Stomach smooth muscle (tissue), 2 donors: ENCODE measurements around the gene NPPC.

Source experiments
- H3K27ac ChIP-seq: one replicate; pipeline ENCODE4 v1.7.0; 2013; ENCODE audit warnings: mild to moderate bottlenecking, low read length, inconsistent platforms
- H3K27me3 ChIP-seq, 2 donors: one replicate each; pipeline ENCODE4 v1.7.0; 2013; ENCODE audit warnings: low read length in 2 of 2; ENCODE audit not compliant: insufficient read depth in 2 of 2, control insufficient read depth in 1 of 2
- H3K36me3 ChIP-seq, 2 donors: one replicate each; pipeline ENCODE4 v1.7.0; 2013; ENCODE audit warnings: low read length in 2 of 2; ENCODE audit not compliant: control insufficient read depth in 2 of 2, insufficient read depth in 2 of 2
- H3K4me1 ChIP-seq: one replicate; pipeline ENCODE4 v1.7.0; 2013; ENCODE audit warnings: low read length; ENCODE audit not compliant: control insufficient read depth, insufficient read depth
- H3K4me3 ChIP-seq, 2 donors: one replicate each; pipeline ENCODE4 v1.7.0; 2013; ENCODE audit warnings: low read length in 2 of 2
- H3K9ac ChIP-seq, 2 donors: one replicate each; pipeline ENCODE4 v1.7.0; 2013; ENCODE audit warnings: low read length in 2 of 2, mild to moderate bottlenecking in 1 of 2
- H3K9me3 ChIP-seq, 2 donors: one replicate each; pipeline ENCODE4 v1.7.0; 2013; ENCODE audit warnings: low read length in 2 of 2; ENCODE audit not compliant: control insufficient read depth in 2 of 2
- donor health status: healthy.
- donor health status: Pancreatic carcinoma.

The NPPC gene

DNA sequence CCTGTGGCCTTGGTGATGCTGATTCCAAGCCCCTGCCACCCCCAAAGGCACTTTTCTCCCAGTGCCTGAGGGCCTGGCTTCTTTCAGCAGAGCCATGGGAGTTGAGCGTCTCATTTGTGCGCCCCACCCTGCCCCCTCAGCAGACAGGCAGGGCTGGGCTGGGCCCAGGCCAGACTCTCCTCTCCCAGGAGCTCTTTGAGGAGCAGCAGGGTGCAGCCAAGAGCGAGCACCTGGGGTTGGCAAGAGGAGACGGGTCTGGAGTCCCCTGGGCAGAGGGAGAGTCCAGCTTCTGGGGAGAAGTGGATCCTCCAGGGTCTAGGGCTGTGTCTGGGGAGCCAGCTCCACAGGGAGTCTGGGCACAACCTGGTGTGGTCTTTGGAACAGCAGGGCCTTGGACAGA, 21.2 kb downstream of the NPPC start:
- no peaks in the 10 kb centered on the region for H3K9me3 ChIP-seq
- H3K27me3 ChIP-seq: peaks cover 0 to 5% of the 10 kb centered on the region in 2 donors
- H3K4me1 ChIP-seq: no peaks in the 10 kb centered on the region
- no peak overlapping the region for H3K9ac ChIP-seq
- H3K36me3 ChIP-seq: no peaks in the 10 kb centered on the region
- H3K27ac ChIP-seq: no peak overlapping the region
- no peak overlapping the region for H3K4me3 ChIP-seq

DNA sequence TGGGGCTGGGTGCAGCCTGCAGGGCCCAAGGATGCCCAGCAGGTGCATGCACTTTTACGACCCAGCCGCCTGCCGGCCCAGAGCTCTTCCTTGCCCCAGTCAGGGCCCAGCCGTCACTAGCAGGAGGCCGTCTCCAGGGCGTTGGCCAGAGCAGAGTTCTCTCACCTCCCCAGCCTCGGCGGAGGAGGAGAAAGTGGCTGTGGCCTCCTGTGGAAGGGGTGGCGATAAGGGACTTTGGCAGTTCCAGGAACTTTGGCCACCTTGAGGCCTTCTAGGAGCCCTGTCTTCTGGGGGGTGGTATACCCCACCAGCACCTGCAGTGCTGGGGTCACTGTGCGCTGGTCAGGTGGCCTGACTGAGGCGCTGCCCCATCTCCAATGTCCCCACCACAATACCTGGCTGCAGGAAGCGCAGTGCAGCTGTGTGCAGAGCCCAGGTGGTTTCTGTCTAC, 22.0 kb downstream of the NPPC start:
- Histone ChIP-seq H3K9me3 (no peaks in the 10 kb centered on the region), H3K9ac (no peak overlapping the region), H3K27ac (no peak overlapping the region), H3K4me1 (no peaks in the 10 kb centered on the region), H3K36me3 (no peaks in the 10 kb centered on the region), H3K4me3 (no peak overlapping the region), H3K27me3 (peaks cover 0 to 5% of the 10 kb centered on the region in 2 donors)

DNA sequence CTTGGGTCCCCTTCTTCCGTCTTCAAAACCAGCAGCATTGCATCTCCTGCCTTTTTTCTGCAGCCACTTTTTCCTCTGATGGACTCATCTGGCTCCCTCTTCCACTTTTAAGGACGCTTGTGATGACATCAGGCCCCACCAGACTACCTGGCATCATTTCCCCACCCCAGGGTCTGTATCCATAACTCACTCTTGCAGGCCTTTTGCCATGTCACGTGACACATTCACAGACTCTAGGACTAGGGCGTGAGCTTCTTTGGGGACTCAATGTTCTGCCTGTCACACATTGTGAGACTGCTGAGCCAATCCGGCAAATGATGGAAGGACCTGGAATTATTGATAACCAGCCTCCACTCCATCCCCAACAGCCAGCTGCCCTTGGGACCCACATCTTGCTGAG, 23.6 kb downstream of the NPPC start:
- Histone ChIP-seq H3K4me3 (no peak overlapping the region), H3K27me3 (peaks cover 0 to 5% of the 10 kb centered on the region in 2 donors), H3K9ac (no peak overlapping the region), H3K9me3 (no peaks in the 10 kb centered on the region), H3K4me1 (no peaks in the 10 kb centered on the region), H3K27ac (no peak overlapping the region), H3K36me3 (no peaks in the 10 kb centered on the region)

DNA sequence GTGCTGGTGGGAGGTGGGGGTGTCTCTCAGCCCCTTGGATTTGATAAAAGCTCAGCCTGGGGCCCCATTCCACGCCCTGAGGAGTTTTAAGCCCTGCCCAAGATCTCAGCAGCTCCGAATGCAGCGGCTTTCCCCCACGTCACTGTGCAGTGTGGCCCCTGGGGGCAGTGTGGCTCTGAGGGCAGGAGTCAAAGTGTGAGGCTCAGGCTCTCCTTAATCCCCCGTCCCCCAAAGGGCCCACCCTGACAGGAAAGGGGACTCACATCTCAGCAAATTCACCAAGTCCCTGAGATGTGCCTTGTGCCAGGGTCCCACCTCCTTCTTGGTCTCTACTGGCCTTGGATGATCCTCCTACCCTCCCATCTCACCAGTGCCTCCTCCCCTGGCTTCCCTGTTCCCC, 25.2 kb downstream of the NPPC start:
- Histone ChIP-seq H3K27me3 (peaks cover 0 to 2% of the 10 kb centered on the region in 2 donors), H3K27ac (no peak overlapping the region), H3K4me1 (no peaks in the 10 kb centered on the region)

DNA sequence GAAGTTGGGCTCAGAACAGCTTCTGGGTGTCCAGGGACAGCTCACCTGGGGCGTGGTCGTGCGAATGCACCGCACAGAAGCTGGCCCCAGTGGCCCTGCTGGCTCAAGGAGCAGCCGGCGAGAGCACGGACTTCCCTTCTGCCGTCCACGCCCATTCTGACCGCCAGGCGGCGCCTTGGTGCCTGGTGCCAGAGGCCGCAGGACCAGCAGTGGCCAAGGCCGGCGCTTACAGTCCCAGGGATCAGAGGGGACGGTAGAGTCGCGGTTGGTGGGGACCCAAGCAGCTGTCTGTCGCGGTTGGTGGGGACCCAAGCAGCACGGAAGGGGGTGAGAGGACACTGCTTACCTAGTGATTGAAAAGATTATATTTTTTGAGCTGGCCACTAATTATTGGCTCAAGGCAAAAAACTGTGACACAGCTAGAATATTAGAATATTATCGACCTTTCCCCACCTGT, 25.7 kb downstream of the NPPC start:
- H3K4me1 ChIP-seq: no peaks in the 10 kb centered on the region
- H3K27ac ChIP-seq: no peak overlapping the region
- peaks cover 0 to 2% of the 10 kb centered on the region in 2 donors for H3K27me3 ChIP-seq
- no peaks in the 10 kb centered on the region for H3K36me3 ChIP-seq
- H3K9me3 ChIP-seq: no peaks in the 10 kb centered on the region
- H3K4me3 ChIP-seq: no peak overlapping the region
- H3K9ac ChIP-seq: no peak overlapping the region

More for the DNA sequence above, 25.2 kb downstream of the NPPC start:
- Histone ChIP-seq H3K9me3 (no peaks in the 10 kb centered on the region), H3K36me3 (no peaks in the 10 kb centered on the region), H3K4me3 (no peak overlapping the region), H3K9ac (no peak overlapping the region)

DNA sequence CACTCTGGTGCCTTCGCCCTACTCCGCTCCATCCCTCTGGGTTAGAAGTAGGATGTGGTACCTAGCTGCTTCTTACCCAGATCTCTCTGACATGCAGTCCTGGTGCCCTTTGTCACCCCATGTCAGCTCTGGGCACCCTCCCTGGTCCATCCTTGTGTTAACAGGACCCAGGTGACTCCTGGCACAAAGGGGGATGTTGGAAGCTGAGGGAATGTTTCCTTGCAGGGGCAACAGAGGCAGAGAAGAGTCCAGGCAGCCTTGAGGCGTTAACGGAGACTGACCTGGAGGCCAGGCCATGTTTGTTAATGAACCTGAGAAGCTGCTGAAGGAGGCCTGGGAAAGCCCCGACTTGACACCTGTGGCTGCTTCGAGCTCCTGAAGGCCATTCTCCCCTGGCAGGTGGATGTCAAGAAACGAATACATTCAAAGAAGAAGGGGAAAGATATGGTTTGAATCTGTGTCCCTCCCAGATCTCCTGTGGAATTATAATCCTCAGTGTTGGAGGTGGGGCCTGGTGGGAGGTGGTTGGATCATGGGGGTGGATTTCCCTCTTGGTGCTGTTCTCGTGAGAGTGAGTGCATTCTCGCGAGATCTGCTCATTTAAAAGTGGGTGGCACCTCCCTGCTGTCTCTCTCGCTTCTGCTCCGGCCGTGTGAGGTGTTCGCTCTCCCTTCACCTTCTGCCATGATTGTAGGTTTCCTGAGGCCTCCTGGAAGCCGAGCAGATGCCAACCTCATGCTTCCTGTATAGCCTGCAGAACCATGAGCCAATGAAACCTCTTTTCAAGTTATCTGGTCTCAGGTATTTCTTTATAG, 31.4 kb downstream of the NPPC start:
- Histone ChIP-seq H3K36me3 (no peaks in the 10 kb centered on the region), H3K9me3 (no peaks in the 10 kb centered on the region), H3K27ac (no peak overlapping the region), H3K4me1 (no peaks in the 10 kb centered on the region), H3K9ac (no peak overlapping the region), H3K27me3 (no peaks in the 10 kb centered on the region), H3K4me3 (no peak overlapping the region)

DNA sequence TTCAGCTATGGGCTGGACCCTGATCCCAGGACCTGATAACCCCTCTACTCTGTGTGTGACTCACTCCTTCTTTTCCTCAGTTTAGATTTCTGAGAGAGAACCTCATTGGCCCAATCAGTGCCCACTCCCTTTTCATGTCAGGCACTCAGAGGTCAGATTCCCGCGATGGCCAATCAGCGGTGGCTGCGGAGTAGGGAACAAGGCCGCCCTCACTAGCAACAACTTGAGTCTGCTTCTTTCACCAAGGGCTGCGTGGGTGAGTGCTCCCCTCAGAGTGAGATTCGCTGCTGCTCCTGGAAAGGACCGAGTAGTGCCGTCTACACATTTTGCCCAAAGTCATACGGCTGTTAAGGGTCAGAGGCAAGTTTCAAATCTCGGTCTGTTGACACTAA, 34.7 kb downstream of the NPPC start:
- H3K9me3 ChIP-seq: no peaks in the 10 kb centered on the region
- no peaks in the 10 kb centered on the region for H3K4me1 ChIP-seq
- no peaks in the 10 kb centered on the region for H3K36me3 ChIP-seq
- H3K9ac ChIP-seq: no peak overlapping the region
- H3K27me3 ChIP-seq: no peaks in the 10 kb centered on the region
- no peak overlapping the region for H3K4me3 ChIP-seq
- H3K27ac ChIP-seq: no peak overlapping the region

DNA sequence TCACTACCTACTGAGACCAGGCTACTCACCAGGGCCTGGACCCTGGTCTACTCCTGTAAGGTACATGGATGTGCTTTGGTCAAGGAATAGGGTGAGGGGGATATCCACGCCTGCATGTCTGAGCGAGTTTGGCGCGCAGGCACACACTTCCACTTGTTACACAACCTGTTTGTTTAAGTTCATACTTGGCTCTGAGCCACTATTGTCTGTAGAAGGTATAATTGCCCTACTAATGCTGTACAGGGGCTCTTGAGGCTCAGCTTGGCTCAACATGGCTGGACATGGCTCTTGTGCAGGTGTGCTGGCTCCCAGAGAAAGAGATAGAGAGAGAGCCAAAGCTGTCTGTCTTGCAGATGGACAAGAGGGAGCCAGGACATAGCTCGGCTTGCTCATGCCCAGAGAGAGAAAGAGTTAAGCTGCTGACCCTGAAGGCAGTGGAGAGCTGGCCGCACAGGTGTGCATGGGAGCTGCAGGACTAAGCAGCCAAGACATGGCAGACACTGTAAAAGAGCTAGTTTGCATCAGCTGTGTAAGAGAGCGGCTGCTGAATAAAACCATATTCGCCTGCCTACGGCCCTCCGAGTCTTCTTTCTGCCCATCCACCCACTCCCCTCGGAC, 35.2 kb downstream of the NPPC start:
- Histone ChIP-seq H3K27ac (no peak overlapping the region), H3K27me3 (no peaks in the 10 kb centered on the region), H3K36me3 (no peaks in the 10 kb centered on the region), H3K4me1 (no peaks in the 10 kb centered on the region), H3K9me3 (peaks cover 0 to 4% of the 10 kb centered on the region in 2 donors), H3K9ac (no peak overlapping the region), H3K4me3 (no peak overlapping the region)

DNA sequence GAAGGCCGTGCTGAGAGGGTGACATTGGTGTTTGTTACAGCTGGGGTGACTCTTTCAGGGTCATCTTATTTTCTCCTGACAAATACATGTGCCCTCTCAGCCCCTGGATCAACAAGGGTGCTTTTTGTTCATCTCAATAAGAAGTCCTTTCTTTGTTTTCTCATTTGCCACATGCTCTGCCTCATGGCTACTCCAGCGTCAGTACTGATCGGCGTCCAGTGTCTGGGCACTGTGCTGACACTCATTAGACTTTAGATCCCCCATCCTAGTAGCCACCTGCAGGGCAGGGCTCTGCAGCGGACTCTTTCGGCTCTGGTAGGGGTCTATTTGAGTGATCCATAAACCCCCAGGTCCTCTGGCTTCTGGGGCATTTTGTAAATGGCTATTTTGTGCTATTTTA, 38.4 kb downstream of the NPPC start:
- no peaks in the 10 kb centered on the region for H3K27me3 ChIP-seq

DNA sequence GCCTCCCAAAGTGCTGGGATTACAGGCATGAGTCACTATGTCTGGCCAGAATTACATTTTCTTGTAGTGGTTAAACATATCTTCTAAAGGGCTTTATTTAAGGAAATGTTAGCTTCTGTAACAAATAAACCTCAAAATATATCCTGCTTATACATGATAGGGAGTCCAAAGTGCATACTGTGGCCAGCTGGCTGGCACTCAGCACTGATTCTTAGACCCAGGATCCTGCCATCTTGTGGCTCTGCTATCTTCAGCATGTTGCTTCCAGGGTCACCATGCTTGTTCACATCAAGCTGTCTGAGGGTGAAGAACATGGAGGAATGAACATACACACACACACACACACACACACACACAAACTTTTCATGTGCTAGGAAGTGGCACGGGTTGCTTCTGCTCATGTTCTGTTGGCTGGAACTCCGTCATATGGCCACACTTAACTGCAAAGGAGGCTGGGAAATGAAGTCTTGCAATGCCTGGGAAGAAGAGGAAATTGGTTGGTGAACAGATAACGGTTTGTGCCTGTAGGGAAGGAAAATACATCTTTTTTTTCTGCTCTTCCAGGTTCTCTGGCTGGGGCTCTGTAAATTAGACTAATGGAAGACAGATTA, 40.0 kb downstream of the NPPC start:
- H3K27me3 ChIP-seq: no peaks in the 10 kb centered on the region
- no peak overlapping the region for H3K27ac ChIP-seq
- no peak overlapping the region for H3K4me3 ChIP-seq
- no peak overlapping the region for H3K9ac ChIP-seq
- H3K36me3 ChIP-seq: no peaks in the 10 kb centered on the region
- H3K9me3 ChIP-seq: peaks cover 0 to 5% of the 10 kb centered on the region in 2 donors
- H3K4me1 ChIP-seq: peaks cover 5% of the 10 kb centered on the region

More for the DNA sequence above, 38.4 kb downstream of the NPPC start:
- Histone ChIP-seq H3K4me1 (peaks cover 5% of the 10 kb centered on the region), H3K36me3 (no peaks in the 10 kb centered on the region), H3K9ac (no peak overlapping the region), H3K27ac (no peak overlapping the region), H3K9me3 (peaks cover 0 to 5% of the 10 kb centered on the region in 2 donors), H3K4me3 (no peak overlapping the region)
